CD14-positive monocyte (primary cell): Measurements from ENCODE around the gene PPIL4. TPM values are rescaled to one million over a fixed set of nuclear protein-coding genes. Genes with fewer than 3 reads are reported as not detected.
A peak's percentile ranks its signal among the peaks of the same experiment; 100 is the strongest.

Experiments
- DNase-seq, 3 donors: peaks; one replicate each; pipeline ENCODE4 v3.0.0-alpha.2; 2011 to 2022
- H2AFZ ChIP-seq: 2 replicates; pipeline ENCODE4 v1.6.0; 2012; ENCODE audit warnings: mild to moderate bottlenecking, low read depth, low read length, inconsistent platforms; ENCODE audit not compliant: insufficient read depth, poor library complexity, severe bottlenecking
- H3K27ac ChIP-seq, 2 donors: 1 replicate in 1 of 2; 2 replicates in 1 of 2; pipeline ENCODE4 v1.5.1; 2012 to 2013; ENCODE audit warnings: low read length in 2 of 2, control low read depth in 1 of 2, inconsistent platforms in 1 of 2, low read depth in 1 of 2, mild to moderate bottlenecking in 1 of 2
- H3K27me3 ChIP-seq, 2 donors: one replicate each; pipeline versions ENCODE4 v1.6.0 to v1.6.1; 2011 to 2013; ENCODE audit warnings: low read length in 2 of 2; ENCODE audit not compliant: control insufficient read depth in 2 of 2, insufficient read depth in 2 of 2
- H3K36me3 ChIP-seq, 2 donors: replicated peaks in 1 of 2; 1 replicate in 1 of 2; 2 replicates in 1 of 2; pipeline versions ENCODE4 v1.5.1 to v1.6.1; 2012 to 2013; ENCODE audit warnings: low read length in 2 of 2, control low read depth in 1 of 2, inconsistent platforms in 1 of 2, mild to moderate bottlenecking in 1 of 2; ENCODE audit not compliant: insufficient read depth in 2 of 2, control insufficient read depth in 1 of 2
- H3K4me1 ChIP-seq, 2 donors: 1 replicate in 1 of 2; 2 replicates in 1 of 2; pipeline versions ENCODE4 v1.5.1 to v1.6.1; 2012 to 2013; ENCODE audit warnings: low read length in 2 of 2, control low read depth in 1 of 2, inconsistent platforms in 1 of 2, mild to moderate bottlenecking in 1 of 2, moderate library complexity in 1 of 2; ENCODE audit not compliant: insufficient read depth in 2 of 2, control insufficient read depth in 1 of 2
- H3K4me2 ChIP-seq: replicated peaks from 2 replicates; pipeline ENCODE3; 2012; ENCODE audit warnings: low read length, moderate library complexity, mild to moderate bottlenecking; ENCODE audit not compliant: poor library complexity, severe bottlenecking; ENCODE audit errors: extremely low read depth
- H3K4me3 ChIP-seq, 3 experiments: fragments of 200-600 bp in 1 of 3; sonication (generic) in 1 of 3; replicated peaks in 1 of 3; 1 replicate in 2 of 3; 2 replicates in 1 of 3; pipeline ENCODE4 v1.5.1; 2011 to 2013; ENCODE audit warnings: low read length in 3 of 3, mild to moderate bottlenecking in 3 of 3, control low read depth in 2 of 3, low read depth in 2 of 3, inconsistent platforms in 1 of 3, moderate library complexity in 1 of 3
- H3K79me2 ChIP-seq: 2 replicates; pipeline ENCODE4 v1.6.0; 2012; ENCODE audit warnings: mild to moderate bottlenecking, control low read depth, inconsistent platforms, low read length, moderate library complexity; ENCODE audit not compliant: insufficient read depth
- H3K9ac ChIP-seq: 2 replicates; pipeline ENCODE4 v1.6.0; 2017; ENCODE audit warnings: low read length, mild to moderate bottlenecking; ENCODE audit not compliant: insufficient read depth, poor library complexity, severe bottlenecking
- H3K9me3 ChIP-seq, 2 donors: replicated peaks in 1 of 2; 1 replicate in 1 of 2; 2 replicates in 1 of 2; pipeline versions ENCODE4 v1.5.1 to v1.6.1; 2012 to 2013; ENCODE audit warnings: low read length in 2 of 2, control low read depth in 1 of 2; ENCODE audit not compliant: control insufficient read depth in 1 of 2, insufficient read depth in 1 of 2
- H4K20me1 ChIP-seq: 2 replicates; pipeline ENCODE4 v1.6.0; 2012; ENCODE audit warnings: mild to moderate bottlenecking, low read length, control low read depth, moderate library complexity; ENCODE audit not compliant: insufficient read depth
- H3K27ac Mint-ChIP-seq, 7 donors: one replicate each; pipeline ENCODE4 v1.8.0; 2020; ENCODE audit warnings: mild to moderate bottlenecking in 7 of 7, mixed read lengths in 7 of 7, moderate library complexity in 6 of 7, inconsistent platforms in 2 of 7
- H3K27me3 Mint-ChIP-seq, 3 donors: one replicate each; pipeline ENCODE4 v1.8.0; 2021 to 2022; ENCODE audit warnings: low read depth in 3 of 3, mild to moderate bottlenecking in 3 of 3, mixed read lengths in 3 of 3, moderate library complexity in 3 of 3, inconsistent platforms in 1 of 3
- H3K36me3 Mint-ChIP-seq, 2 donors: one replicate each; pipeline ENCODE4 v1.8.0; 2020; ENCODE audit warnings: mixed read lengths in 2 of 2, inconsistent platforms in 1 of 2, mild to moderate bottlenecking in 1 of 2
- H3K4me1 Mint-ChIP-seq: one replicate; pipeline ENCODE4 v1.8.0; 2020; ENCODE audit warnings: mild to moderate bottlenecking, mixed read lengths
- H3K4me3 Mint-ChIP-seq, 2 donors: one replicate each; pipeline ENCODE4 v1.8.0; 2020; ENCODE audit warnings: mild to moderate bottlenecking in 2 of 2, mixed read lengths in 2 of 2, moderate library complexity in 1 of 2
- H3K9me3 Mint-ChIP-seq, 7 donors: one replicate each; pipeline ENCODE4 v1.8.0; 2020 to 2022; ENCODE audit warnings: mixed read lengths in 7 of 7, mild to moderate bottlenecking in 6 of 7, moderate library complexity in 6 of 7, inconsistent platforms in 2 of 7
- CTCF ChIP-seq: fragments of 200-600 bp; IDR thresholded peaks from one replicate; pipeline ENCODE4 v1.8.0; 2022; ENCODE audit warnings: antibody characterized with exemption, mild to moderate bottlenecking
- WGBS: methylation state at CpG from one replicate; pipeline ENCODE4 v1.1.5; 2013; ENCODE audit warnings: missing lambda C conversion rate; ENCODE audit not compliant: insufficient coverage; 5-methylcytosine and 5-hydroxymethylcytosine counted together
- intact Hi-C, 2 donors: fragments of 100-400 bp; cut with micrococcal nuclease; formaldehyde crosslinking; loops; one replicate each; pipeline versions ENCODE4 v1.15.0 to v1.15.1; 2023
- polyA plus RNA-seq, 3 donors: library from polyadenylated mRNA; depleted of rRNA in 1 of 3; unstranded in 2 of 3; stranded (reverse) in 1 of 3; fragments of 300-500 nt in 2 of 3; fragments of >200 nt in 1 of 3; fragmentation: Illumina TruSeq in 2 of 3; gene quantifications; 1 replicate in 2 of 3; 2 replicates in 1 of 3; pipeline ENCODE4 v1.2.3, GENCODE V29; 2012 to 2021

The PPIL4 gene
- polyA plus RNA-seq, 3 donors = 3.5 to 9.2 (median 4.4) TPM

DNA sequence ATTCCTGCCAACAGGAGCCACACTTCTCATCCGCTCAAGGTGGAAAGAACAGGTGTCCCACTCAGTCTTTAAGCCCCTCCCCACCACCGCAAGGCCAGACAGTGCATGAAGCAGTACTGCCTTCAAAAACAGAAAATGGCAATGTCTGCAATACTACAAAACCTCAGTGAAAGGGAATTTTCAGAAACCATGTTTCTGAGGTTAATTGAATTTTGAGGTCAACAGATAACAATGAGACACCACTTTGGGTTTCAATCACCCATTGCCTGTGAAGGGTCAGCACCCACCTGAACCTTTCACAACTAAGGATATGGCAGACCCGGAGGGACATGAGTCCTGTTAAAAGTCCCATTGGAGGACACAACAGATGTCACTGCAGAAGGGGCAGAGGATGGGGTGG lies 74.0 kb downstream of the PPIL4 start:
- Histone ChIP-seq H3K9me3 (no peaks in the 10 kb centered on the region), H3K27ac (no peak overlapping the region), H3K4me1 (no peaks in the 10 kb centered on the region), H3K9ac (no peak overlapping the region), H2AFZ (no peak overlapping the region), H3K4me3 (no peak overlapping the region), H3K27me3 (no peaks in the 10 kb centered on the region), H4K20me1 (no peaks in the 10 kb centered on the region), H3K4me2 (no peak overlapping the region), H3K36me3 (peaks cover 18 to 42% of the 10 kb centered on the region in 2 donors), H3K79me2 (peaks cover 31% of the 10 kb centered on the region)
- Mint-ChIP-seq H3K9me3 (peaks cover 0 to 3% (median 0%) of the 10 kb centered on the region in 7 donors), H3K27me3 (peaks cover 0 to 2% (median 0%) of the 10 kb centered on the region in 3 donors), H3K4me1 (peaks cover 10% of the 10 kb centered on the region), H3K36me3 (peaks cover 42 to 58% of the 10 kb centered on the region in 2 donors), H3K4me3 (no peak overlapping the region), H3K27ac (peak overlapping the region in 3 of 7 donors; percentile 7 to 42 (median 23))
- DNase-seq = no peak
- no peak for TF ChIP-seq CTCF
- intact Hi-C loops = no loop called here
- 100% methylated on average over 1 of the region's 3 CpGs for WGBS

DNA sequence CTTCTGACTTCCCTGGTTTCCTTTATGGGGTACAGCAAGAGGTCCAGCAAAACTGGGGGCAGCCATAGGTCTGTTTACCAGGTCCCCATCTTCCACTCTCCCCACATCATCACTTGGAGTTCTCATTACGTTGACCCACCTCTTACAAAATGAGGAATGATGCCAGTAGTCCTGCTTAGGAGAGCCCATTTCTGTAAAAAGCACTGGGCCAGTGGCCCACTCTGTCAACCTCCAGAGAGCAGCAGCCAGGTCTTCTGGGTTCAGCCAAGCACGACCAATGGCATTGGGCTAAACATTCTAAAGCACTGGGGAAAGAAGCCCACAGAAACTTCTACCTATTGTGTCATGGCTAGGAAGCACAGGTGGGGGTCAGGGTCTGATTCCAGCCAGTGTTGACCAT lies 74.9 kb downstream of the PPIL4 start:
- no peak overlapping the region for H2AFZ ChIP-seq
- peaks cover 40 to 53% of the 10 kb centered on the region in 2 donors for H3K36me3 Mint-ChIP-seq
- no peak overlapping the region for H3K4me2 ChIP-seq
- WGBS = 100% methylated on average over 2 of the region's 2 CpGs
- H3K4me3 ChIP-seq = no peak overlapping the region
- peaks cover 18 to 42% of the 10 kb centered on the region in 2 donors for H3K36me3 ChIP-seq
- H3K4me1 ChIP-seq = peaks cover 3 to 4% of the 10 kb centered on the region in 2 donors
- H3K9me3 Mint-ChIP-seq = peaks cover 0 to 3% (median 0%) of the 10 kb centered on the region in 7 donors
- H3K27ac Mint-ChIP-seq = peak overlapping the region in 1 of 7 donors; percentile 52
- peaks cover 23% of the 10 kb centered on the region for H3K79me2 ChIP-seq
- no peak for TF ChIP-seq CTCF
- H4K20me1 ChIP-seq = no peaks in the 10 kb centered on the region
- peaks cover 0 to 2% (median 2%) of the 10 kb centered on the region in 3 donors for H3K27me3 Mint-ChIP-seq
- intact Hi-C loops = no loop called here
- H3K27me3 ChIP-seq = no peaks in the 10 kb centered on the region
- no peak overlapping the region for H3K4me3 Mint-ChIP-seq
- H3K27ac ChIP-seq = no peak overlapping the region
- no peaks in the 10 kb centered on the region for H3K9me3 ChIP-seq
- no peak for DNase-seq
- no peak overlapping the region for H3K9ac ChIP-seq
- H3K4me1 Mint-ChIP-seq = peaks cover 14% of the 10 kb centered on the region
